Middle frontal gyrus (tissue), 1 donor: ENCODE measurements around the gene HPCA.

Source experiments
- DNase-seq: peaks from one replicate; pipeline ENCODE4 v3.0.0-alpha.2; 2015; ENCODE audit warnings: low spot score; ENCODE audit errors: extremely low spot score

The HPCA gene

DNA sequence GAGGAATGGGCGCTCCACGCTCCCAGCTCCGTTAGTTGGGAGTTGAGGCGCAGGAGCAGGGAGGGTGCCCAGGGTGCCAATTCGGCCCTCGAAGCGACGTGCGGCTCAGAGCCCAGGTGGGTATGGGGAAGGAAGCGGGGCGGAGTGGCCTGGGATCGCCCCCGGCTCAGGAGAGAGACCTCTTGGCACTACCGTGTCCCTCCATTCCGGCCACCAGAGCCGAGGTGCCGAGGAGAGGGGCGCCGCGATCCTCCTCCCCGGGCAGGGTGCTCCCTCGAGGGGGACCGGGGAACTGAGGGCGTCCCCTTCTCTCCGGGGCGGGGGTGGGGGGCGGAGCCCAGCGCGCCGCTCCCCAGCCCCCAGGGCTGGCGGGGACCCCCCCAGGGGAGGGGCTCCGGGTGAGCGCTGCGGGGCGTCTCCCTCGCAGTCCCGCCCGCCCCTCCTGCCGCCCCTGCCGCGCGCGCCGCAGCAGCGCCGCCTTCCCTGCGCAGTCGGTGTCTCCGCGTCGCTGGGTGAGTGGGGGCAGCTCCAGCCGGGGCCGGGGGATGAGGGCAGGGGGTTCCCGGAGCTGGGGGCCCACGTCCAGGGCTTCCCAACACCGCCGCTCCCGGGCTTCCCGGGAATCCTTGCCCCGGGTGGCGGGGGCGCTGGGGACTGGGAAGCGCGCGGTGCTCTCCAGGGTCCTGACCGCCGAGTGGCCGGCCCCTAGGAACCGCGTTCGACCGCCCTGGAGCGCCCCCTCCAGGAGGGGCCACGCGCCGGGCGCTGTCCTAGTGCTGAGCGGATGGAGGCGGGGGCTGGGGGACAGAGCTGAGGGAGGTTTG lies at the start of gene HPCA:
HPCA (plus strand) TSS at position 488 of the 824 bp plus-strand sequence. CDS start 2,408 bp downstream, outside the sequence.
- DNase-seq = no peak

DNA sequence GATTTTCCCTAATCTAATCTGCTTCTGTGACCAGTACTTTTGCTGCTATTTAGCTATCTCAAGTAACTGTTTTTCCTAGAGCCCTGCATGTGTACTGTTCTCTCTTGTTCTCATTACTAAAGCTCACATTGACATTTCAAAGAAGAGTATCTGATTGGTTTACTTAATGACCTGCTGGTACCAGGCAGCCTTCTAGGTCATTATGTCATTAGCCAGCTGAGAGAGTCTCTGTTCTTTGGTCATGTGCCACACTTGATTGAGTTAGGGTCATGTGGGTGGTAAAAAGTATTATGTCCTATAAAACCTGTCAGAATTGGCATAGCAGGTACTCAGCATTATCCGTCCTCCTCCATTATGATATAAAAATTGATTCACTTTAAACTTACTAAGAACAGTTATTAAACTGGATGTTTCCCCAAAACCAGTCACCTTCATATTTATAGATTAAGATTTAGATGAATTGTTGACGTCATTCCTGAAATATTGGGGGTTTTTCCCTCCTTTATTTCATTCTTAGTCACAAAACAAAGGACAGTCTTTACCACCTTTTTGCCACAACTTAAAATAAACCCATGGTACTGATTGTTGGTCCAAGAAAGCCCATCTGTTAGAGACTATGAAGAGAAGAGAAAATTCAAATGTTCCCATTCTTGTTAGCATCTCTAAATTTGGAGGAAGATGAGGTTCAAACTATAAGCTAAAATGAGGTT lies 37.8 kb upstream of the HPCA start:
- no peak for DNase-seq

DNA sequence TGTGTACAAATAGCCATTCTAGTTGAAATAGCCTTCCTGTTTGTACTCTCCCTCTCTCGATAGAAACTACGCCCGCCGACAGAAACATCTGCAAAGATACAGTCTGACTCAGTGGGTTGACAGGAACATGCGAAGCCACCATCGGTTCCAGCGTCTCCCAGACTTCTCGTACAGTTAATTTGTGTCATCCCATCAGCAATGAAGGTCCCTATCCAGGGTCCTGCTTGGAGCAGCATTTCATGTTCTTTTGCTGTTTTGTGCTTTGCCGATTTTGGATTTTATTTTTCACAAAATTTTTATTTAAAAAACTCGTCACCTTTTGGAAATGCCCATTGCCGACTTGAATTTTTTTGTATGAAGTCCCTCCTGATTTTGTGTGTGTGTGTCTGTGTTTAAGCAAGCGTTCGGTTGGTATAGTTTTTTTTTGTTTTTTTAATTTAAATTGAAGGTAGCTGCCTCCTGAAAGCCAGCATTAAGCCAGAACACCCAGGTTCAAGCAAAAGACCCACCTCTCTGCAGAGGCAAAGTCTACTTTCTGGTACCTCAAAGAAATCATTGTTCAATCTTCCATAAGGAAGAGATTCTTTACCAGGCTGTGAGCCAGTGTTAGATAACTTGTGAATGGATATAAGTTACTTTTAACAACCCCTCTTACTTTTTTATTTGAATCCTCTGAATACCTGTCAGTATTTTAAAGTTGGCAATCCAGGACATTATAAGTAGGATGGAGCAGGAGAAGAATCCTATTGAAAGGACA lies 30.3 kb upstream of the HPCA start:
- no peak for DNase-seq

DNA sequence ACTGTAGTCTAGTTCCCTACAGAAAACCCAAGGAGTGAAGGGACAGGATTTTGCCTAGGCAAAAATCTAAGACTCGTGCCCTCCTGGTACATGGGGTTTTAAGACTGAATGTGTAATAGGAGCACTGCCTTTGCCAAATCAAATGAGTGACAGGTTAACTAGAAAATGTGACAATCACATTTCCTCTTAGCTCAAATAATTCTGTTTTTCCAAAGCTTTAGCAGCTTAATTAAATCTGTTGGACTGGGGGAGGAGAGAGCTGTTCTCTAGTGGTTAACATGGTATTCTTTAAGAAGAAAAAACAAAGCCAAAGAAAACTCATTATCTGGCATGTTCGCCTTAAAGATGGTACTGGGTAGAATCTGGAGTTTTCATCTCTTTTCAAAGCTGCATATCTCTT lies 28.2 kb upstream of the HPCA start:
- no peak for DNase-seq

DNA sequence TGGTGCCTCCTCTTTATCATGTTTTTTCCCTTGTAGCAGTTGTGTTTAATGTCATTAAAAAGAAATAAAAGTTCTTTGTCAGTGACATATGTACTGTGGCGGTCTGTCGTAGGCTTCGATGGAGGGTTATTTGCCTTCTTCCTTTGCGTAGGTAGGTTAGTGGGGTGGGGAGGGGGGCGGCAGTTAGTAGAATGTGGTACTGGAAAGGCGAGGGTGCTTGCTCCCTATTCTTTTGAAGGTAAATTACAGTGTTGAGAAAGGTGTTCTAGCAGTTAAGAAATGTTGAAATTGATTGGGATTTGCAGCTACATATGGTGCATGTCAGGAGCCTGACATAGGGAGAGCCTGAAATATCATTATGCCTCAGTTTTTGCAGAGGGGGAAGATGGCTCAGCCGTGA lies 27.5 kb upstream of the HPCA start:
- DNase-seq = no peak

DNA sequence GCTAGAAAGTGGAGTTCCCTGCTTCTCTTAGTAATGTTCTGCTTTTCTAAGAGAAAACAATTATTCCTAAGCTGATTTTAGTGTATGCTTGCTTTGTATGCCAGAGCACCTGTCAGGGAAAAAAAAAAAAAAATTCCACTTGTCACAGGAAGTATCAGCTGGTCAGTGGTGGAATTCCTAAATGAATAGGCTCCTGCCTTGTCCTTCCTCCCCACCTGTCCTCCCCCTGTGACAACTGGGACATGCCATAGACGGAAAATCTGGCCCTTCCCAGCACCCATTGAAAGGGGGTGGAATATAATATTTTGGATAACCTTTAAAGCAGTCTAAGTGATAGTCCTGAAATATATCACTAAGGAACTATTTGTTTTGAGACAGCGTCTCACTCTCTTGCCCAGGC lies 26.4 kb upstream of the HPCA start:
- DNase-seq = no peak

DNA sequence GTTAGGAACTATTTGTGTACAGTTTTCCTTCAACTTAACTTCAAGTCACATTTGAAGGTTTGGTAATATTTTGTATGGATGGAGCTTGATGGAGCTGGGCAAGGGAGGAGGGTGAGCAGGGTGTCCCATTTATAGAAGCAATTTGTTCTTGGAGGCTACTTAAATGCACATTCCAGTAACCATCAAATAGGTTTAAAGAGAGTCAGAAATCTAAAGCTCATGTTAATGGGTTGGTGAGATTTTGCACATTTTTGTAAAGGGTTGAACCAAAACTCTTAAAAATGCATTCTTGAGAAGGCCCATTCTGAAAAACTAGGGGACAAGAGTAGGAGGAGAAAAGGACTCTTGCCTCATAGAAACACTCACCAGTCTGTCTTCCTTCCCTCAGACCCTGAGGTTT lies 25.7 kb upstream of the HPCA start:
- DNase-seq = no peak

DNA sequence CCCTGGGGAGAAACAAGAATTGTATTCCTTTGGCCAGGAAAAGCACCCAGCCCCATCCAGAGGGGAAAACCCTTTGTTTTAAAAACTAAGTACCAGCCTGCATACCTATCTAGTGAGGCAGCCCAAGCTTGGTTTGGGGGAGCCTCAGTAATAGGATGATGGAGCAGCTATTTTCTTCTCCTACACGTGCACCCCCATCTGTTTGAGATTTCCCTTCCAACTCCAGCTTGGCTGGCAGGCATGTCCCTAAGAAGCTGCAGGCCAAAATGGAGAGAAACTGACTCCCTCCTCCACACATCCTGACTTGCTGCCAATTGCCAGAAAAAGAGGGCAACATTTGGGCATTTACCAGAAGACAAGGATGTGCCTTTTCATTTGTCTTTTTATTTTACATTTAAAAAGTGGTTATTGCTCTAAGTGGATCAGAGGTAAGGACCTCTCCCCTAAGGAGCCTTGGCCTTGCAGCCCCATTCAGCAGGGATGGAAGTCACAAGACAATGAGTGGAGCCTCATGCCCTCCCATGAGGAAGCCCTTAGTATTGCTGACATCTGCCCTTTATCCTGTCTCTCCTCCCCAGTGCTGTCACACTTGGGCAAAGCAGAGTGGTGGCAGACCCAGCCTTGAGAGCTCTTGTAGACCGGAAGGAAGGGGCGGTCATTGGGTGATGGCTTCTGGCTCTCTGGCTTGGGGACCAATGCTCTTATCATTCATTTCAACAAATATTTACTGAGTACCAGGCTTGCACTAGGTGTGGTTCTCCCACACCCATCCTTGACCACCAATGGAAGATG lies 24.2 kb upstream of the HPCA start:
- DNase-seq = peak; percentile 43

DNA sequence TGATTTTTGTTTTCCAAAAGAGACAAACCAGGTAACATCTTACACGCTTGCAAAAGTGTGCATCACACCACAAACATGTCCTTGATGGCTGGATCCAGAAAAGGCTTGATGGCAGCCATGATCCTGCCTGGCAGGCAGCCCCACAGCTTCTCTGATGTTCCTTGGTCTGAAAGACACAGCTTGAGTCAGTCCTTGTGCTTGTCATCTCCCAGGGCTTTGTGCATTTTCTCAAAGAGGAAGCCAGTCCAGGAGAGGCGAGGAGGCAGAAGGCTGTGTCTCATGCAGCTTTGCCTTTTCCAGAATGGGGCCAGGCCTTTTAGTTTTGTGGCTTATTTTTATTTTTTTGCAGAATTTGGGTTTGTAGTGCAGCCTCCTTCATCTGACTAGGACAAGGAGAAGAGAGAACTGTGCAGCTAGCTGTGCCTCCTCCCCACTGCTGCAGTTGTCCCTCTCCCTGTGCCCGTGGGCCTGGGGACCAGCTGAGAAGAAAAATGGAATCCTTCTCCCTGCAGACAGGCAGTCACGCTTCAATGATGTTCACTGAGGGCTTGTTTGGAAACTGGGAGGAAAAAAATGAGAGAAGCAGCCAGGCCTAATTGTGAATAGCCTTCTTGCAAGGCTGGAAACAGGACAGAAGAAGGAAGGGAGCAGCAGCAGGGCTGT lies 22.9 kb upstream of the HPCA start:
- no peak for DNase-seq

DNA sequence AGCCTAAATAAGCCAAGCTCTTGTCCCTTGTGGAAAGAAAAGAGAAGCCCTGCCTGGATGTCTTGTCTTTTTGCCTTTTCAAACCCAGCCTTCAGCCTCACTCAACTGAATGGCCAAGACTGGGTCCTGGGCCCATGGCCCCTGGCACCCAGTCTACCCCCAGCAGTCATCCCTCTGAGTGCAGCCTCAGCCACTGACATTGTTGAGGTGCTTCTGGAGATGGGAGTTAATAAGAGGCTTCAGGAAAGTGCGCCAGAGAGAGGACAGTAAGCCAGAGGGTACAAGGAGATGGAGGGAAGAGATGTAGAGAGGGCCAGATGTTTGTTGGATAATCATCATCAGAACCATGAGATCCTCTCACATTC lies 22.4 kb upstream of the HPCA start:
- DNase-seq = no peak

DNA sequence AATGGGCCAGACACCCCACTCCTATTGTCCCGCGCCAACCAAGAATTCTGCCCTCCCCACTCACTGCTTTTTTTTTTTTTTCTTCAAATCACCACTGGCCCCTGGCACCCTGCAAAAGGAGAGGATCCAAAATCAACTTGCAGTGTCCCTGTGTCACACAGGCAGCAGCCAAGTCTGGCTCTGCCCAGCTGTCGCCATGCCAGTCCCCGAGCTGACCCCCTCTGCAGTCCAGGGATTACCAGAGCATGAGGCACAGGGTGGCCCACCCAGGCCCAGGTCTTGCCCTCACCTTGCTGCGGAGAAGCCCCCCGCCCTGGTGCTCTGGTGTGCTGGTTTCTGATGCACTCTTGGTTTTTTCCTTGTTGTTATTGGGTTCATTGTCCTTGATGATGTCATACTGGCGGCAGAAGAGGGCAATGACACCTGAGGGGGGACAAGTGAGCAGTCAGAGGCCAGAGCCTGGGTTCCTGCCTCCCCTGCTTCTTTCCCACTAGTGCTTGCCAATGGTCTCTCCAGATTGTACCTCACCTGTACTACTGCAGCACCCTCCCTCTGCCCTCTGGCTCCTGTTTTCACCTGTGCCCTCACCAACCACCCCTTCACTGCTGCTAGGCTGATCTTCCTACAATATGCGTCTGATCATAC lies 21.8 kb upstream of the HPCA start:
- DNase-seq = no peak

DNA sequence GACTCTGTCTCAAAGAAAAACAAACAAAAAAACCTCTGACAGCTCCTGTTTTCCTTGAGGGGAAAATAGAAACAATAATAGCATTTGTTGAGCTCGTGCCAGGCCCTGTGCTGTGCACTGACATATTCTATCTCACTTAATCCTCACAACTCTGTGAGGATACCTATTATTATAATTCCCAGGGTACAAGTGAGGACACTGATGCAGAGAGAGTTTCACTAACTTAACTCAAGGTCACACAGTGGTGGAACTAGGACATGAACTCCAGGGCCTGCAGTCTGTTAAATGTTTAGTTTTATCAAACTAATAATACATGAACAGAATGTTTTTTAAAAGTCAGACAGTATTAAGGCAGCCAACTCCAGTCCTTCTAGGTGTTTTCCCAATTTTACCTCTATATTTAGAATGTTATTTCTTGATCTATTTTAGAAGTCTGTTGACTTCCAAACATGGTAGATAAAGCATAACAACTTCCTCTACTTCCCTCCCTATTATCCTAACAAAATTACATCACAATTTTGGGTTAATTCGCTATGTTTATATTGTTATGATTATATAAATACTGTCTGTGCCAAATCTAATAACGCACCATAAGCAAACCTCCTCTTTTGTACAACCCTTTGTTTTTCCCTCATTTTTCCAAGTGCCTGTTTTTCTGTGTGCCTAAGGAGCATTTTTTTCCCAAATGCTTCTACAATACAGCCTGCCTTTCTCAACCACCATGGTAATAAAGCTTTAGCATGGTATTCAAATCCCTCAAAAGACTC lies 20.5 kb upstream of the HPCA start:
- DNase-seq = no peak

DNA sequence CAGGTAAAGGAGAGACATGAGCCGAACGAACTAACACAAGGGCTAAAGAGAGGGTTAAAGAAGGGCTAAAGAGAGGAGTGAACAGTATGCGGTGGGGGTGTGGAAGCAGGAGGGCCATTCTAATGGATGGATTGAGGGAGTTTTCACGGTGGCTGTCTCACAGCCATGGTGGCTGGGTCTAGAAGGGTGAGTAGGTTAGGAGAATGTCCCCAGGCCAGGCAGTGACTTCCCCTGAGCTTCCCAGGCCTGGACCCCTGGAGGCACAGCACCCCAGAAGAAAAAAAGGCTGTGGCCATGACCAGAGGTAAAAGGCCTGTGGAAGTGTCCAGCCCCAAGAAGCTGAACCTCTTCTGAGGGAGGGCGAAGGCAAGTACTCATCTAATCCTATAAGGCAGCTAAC lies 19.1 kb upstream of the HPCA start:
- no peak for DNase-seq

DNA sequence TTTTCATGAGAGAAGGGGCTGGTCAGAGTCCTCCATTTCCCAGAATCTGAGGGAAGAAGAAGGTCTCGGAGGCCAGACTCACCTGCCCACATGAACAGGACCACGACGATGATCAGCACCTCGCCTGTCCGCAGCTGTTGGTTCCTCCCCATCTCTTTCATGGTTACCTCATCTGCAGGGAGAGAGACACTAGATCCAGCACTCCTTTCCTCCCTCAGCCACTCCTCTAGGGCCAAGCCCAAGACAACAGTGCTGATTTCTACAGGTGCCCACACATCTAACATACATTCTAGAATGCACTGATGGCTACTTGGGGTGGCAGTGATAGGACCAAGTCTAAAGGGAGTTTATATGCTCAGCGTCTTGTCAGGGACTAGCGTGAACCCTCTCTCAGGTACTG lies 18.6 kb upstream of the HPCA start:
- no peak for DNase-seq

DNA sequence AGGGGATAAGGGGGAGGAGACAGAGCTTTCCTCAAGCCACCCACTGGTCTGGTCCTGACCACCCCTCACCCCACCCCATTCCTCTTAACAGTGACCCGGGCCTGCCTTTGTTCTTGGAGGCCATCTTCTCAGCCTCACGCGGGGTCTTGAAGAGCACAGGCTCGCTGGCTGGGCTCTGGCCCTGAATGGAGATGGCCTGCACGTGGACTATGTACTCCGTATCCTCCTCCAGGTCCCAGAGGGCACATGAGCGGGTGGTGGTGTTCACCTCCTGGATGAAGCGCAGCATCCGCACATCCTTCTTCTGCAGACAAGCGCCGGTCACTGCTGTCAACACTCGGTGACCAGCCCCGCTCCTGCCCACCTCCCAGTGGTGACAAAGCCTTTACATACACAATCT lies 18.2 kb upstream of the HPCA start:
- DNase-seq = no peak

DNA sequence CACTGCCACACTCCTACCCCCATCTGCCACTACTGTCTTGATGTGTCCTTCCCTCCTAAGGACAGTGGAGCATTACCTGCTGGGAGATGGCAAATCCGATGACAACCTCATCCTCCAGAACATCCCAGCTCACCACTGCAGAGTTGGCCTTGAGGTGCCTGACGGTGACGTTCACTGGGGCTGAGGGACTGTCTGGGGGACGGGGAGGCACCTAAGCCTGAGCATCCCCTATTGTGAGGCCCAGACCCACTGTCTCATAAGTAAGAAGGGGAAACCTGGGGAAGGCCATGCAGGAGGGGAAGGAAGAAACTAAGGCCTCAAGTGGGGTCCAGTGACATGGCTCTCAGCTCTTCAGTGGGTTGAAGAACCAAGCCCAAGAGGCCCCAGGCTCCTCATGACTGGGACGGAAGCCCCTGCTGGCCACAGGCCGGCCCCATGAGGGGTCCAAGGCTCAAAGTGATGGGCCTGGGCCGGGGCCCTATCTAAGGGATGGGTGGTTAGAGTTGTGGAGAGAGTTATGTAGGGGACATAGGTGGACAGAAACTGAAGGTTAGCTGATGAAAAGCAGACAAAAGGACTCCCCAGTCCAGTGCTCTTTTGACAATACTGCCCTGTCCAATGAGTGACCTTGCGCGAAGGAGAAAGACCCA lies 17.4 kb upstream of the HPCA start:
- no peak for DNase-seq

DNA sequence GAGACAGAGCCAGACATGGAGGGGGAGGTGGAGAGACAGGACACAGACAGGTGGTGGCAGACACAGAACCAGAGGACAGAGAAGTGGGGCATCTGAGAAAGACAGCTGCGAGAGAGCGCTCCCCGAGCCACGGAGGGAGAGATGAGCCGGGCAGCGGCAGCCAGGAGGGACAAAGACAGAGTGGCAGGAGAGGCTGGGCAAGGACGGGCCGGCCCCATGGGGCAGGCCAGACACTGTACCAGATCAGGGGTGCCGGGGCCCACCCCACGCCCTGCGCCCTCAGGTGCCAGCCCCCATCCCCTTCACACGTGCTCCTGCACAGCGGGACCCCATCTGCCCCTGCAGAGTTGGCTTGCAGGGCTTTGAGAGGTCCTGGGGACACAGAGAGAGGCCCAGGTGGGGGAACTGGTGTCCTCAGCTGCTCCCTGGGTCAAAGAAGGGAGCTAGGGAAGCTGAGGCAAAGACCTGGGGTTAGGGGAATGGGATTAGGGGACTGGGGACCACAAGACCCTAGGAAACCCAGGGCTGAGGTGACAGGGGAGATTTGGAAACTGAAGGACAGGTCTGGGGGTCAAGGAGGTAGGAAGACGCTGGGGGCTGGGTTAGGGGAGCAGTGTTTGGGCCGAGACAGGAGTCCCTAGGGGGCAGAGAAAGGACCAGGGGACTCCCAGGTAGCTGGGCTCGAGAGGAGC lies 16.2 kb upstream of the HPCA start:
- no peak for DNase-seq

DNA sequence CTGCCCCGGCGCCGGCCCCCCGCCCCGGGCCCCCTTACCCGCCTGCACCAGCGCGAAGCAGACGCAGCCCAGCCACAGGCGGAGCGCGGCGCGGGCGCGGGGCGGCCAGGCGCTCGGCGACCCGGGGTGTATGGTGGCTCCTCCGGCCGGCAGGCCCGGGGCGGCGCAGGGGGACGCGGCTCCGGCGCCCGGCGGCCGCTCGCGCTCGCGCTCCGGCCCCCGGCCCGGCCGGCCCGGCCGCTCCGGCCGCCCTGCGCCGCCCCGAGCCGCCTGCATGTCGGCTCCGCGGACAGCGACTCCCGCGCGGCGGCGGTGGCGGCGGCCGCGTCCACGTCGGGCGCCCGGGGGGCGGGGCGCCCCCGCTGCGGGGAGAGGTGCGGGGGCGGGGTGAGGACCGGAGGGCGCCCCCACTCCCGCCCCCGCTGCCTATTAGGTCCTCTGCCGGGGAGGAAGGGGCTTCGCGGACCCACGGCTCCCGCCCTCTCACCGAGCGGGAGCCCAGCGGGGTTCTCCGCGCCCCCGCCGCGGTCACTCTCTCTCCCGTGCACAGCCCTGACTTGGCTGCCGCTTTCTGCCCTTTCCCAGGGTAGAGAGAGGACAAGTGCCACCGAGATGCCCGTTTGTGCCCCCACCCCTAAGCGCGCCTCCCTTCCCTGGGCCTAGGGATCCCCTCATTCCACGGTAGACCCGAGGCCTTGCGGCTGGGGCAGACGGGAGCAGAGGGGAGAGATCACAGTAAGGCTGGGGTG lies 15.5 kb upstream of the HPCA start, which contains the start of gene FNDC5:
FNDC5 (minus strand) TSS at position 298 of the 749 bp plus-strand sequence.
- no peak for DNase-seq
